Measurements from ENCODE around the gene CLDN1. TPM values are rescaled to one million over a fixed set of nuclear protein-coding genes. Genes with fewer than 3 reads are reported as not detected.

The CLDN1 gene
- total and polyA plus RNA-seq, 2 of the 4 experiments (the other 2 are of a cell fraction), result 4.7 to 7.3 TPM

- no peak overlapping the region for H2AK9ac ChIP-seq (replicated peaks; ENCODE audit: low read depth, low read length, poor library complexity)
- TF ChIP-seq USF2 (IDR thresholded peaks at IDR 0.05; ENCODE audit: low read depth, low read length), result no peak
- no peak for TF ChIP-seq RCOR1 (IDR thresholded peaks at IDR 0.05; ENCODE audit: insufficient replicate concordance, low read length)
- no peak for TF ChIP-seq RAD21 (IDR thresholded peaks at IDR 0.05; ENCODE audit: low read length)
- TF ChIP-seq MXI1 (IDR thresholded peaks at IDR 0.05; ENCODE audit: borderline replicate concordance, low read depth, low read length), result no peak
- no peak for TF ChIP-seq FOS (IDR thresholded peaks at IDR 0.05; ENCODE audit: low read depth, low read length)
- TF ChIP-seq MAFK (IDR thresholded peaks at IDR 0.05; ENCODE audit: low read depth, low read length), result no peak
- TF ChIP-seq CEBPB (IDR thresholded peaks at IDR 0.05; ENCODE audit: low read depth, low read length), result no peak
- TF ChIP-seq, protein P1, sequence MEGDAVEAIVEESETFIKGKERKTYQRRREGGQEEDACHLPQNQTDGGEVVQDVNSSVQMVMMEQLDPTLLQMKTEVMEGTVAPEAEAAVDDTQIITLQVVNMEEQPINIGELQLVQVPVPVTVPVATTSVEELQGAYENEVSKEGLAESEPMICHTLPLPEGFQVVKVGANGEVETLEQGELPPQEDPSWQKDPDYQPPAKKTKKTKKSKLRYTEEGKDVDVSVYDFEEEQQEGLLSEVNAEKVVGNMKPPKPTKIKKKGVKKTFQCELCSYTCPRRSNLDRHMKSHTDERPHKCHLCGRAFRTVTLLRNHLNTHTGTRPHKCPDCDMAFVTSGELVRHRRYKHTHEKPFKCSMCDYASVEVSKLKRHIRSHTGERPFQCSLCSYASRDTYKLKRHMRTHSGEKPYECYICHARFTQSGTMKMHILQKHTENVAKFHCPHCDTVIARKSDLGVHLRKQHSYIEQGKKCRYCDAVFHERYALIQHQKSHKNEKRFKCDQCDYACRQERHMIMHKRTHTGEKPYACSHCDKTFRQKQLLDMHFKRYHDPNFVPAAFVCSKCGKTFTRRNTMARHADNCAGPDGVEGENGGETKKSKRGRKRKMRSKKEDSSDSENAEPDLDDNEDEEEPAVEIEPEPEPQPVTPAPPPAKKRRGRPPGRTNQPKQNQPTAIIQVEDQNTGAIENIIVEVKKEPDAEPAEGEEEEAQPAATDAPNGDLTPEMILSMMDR (conservative IDR thresholded peaks at IDR 0.05; ENCODE audit: low read depth, low read length), result no peak
- TF ChIP-seq, protein P2, sequence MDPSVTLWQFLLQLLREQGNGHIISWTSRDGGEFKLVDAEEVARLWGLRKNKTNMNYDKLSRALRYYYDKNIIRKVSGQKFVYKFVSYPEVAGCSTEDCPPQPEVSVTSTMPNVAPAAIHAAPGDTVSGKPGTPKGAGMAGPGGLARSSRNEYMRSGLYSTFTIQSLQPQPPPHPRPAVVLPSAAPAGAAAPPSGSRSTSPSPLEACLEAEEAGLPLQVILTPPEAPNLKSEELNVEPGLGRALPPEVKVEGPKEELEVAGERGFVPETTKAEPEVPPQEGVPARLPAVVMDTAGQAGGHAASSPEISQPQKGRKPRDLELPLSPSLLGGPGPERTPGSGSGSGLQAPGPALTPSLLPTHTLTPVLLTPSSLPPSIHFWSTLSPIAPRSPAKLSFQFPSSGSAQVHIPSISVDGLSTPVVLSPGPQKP (IDR thresholded peaks at IDR 0.05; ENCODE audit: borderline replicate concordance, low read depth, low read length), result no peak
- no peaks in the 10 kb centered on the region for H3K36me3 ChIP-seq (ENCODE audit: control insufficient read depth, insufficient read depth, low read length)
- H4K8ac ChIP-seq (ENCODE audit: low read depth in 2 of 2, low read length in 2 of 2), result no peak overlapping the region
- H4K5ac ChIP-seq (ENCODE audit: low read depth, low read length), result no peak overlapping the region
- POLR2A ChIA-PET (ENCODE audit: unreplicated experiment), result no interaction called here
- no peaks in the 10 kb centered on the region for H4K20me1 ChIP-seq (ENCODE audit: insufficient read depth, low read length)
- no peak overlapping the region for H4K91ac ChIP-seq (ENCODE audit: insufficient read depth, low read depth, low read length)
- ATAC-seq (ENCODE audit: low read depth) (no peak), DNase-seq (no peak)
- H3K9me3 ChIP-seq (ENCODE audit: control insufficient read depth, insufficient read depth, low read length), result no peaks in the 10 kb centered on the region
- no peaks in the 10 kb centered on the region for H3K9me1 ChIP-seq (ENCODE audit: insufficient read depth, low read length)
- in situ Hi-C loops (cut with MboI; ENCODE audit: low sequenced_read_pairs) (no loop called here), intact Hi-C loops (cut with micrococcal nuclease) (no loop called here), dilution Hi-C loops (cut with HindIII; ENCODE audit: low sequenced_read_pairs, unreplicated experiment) (no loop called here)
- H3K18ac ChIP-seq (ENCODE audit: low read depth, low read length), result no peak overlapping the region
- H2BK120ac ChIP-seq (ENCODE audit: low read depth, low read length), result no peak overlapping the region
- WGBS, 2 experiments (ENCODE audit: extremely low coverage in 2 of 2, insufficient read length in 1 of 2), result no CpG with 5 or more reads among the region's 2 CpGs
- H3K23ac ChIP-seq (ENCODE audit: low read depth, low read length), result no peak overlapping the region
- H3K4me2 ChIP-seq (ENCODE audit: low read depth, low read length), result no peak overlapping the region
- no peak overlapping the region for H2BK20ac ChIP-seq (ENCODE audit: low read depth, low read length)
- H3K27ac ChIP-seq (ENCODE audit: insufficient read depth, low read length), result no peak overlapping the region
- H3K79me1 ChIP-seq (ENCODE audit: low read depth in 1 of 2, low read length in 2 of 2), result no peaks in the 10 kb centered on the region
- H3K14ac ChIP-seq (replicated peaks; ENCODE audit: low read depth, low read length), result no peak overlapping the region
- no peak overlapping the region for H3K9ac ChIP-seq (ENCODE audit: low read depth, low read length)
- no peak overlapping the region for H3K4ac ChIP-seq (ENCODE audit: low read depth, low read length)
- BruUV-seq (replicated peaks), result no TSS peak
- no peak overlapping the region for H2AFZ ChIP-seq (replicated peaks; ENCODE audit: low read length, poor library complexity)
- H3K4me3 ChIP-seq (ENCODE audit: insufficient read depth, low read depth, low read length), result no peak overlapping the region
- H3K4me1 ChIP-seq (ENCODE audit: control insufficient read depth, insufficient read depth, low read length), result no peaks in the 10 kb centered on the region
- H3K56ac ChIP-seq (ENCODE audit: extremely low read depth, insufficient read depth, low read length), result no peak overlapping the region
- no peak overlapping the region for H2AK5ac ChIP-seq (ENCODE audit: low read depth, low read length)
- no peak overlapping the region for H2BK15ac ChIP-seq (ENCODE audit: low read depth, low read length)
- H2BK5ac ChIP-seq (ENCODE audit: low read depth, low read length, poor library complexity, severe bottlenecking), result no peak overlapping the region
- no peaks in the 10 kb centered on the region for H3K27me3 ChIP-seq (ENCODE audit: control insufficient read depth, insufficient read depth, low read length)
- CTCF ChIA-PET, result no interaction called here
Measured at GRCh38 chr3:190272747-190273146, 49.5 kb downstream of the CLDN1 start.

All from IMR-90 (cell line).